ENCODE measurements around the gene SLC16A1.

Gene SLC16A1

GRCh38 chr1:112992780-112993179 is 36.8 kb upstream of the SLC16A1 start:
- TF ChIP-seq CTCF (IDR thresholded peaks at IDR 0.05; ENCODE audit: low read depth, low read length) = no peak
- H3K4me3 ChIP-seq (ENCODE audit: low read depth, low read length) = no peak overlapping the region

GRCh38 chr1:112991402-112992120 is 35.6 kb upstream of the SLC16A1 start:
- H3K4me3 ChIP-seq (ENCODE audit: low read depth, low read length) = no peak overlapping the region
- TF ChIP-seq CTCF (IDR thresholded peaks at IDR 0.05; ENCODE audit: low read depth, low read length) = no peak

- no peak overlapping the region for H3K4me3 ChIP-seq (ENCODE audit: low read depth, low read length)
- no peak for TF ChIP-seq CTCF (IDR thresholded peaks at IDR 0.05; ENCODE audit: low read depth, low read length)
Measured at GRCh38 chr1:112990271-112990670, 34.3 kb upstream of the SLC16A1 start.

GRCh38 chr1:112988367-112988766 is 32.4 kb upstream of the SLC16A1 start:
- no peak for TF ChIP-seq CTCF (IDR thresholded peaks at IDR 0.05; ENCODE audit: low read depth, low read length)
- H3K4me3 ChIP-seq (ENCODE audit: low read depth, low read length) = no peak overlapping the region

GRCh38 chr1:112985123-112985522 is 29.1 kb upstream of the SLC16A1 start:
- TF ChIP-seq CTCF (IDR thresholded peaks at IDR 0.05; ENCODE audit: low read depth, low read length) = no peak
- no peak overlapping the region for H3K4me3 ChIP-seq (ENCODE audit: low read depth, low read length)

GRCh38 chr1:112983537-112984131 is 27.6 kb upstream of the SLC16A1 start:
- TF ChIP-seq CTCF (IDR thresholded peaks at IDR 0.05; ENCODE audit: low read depth, low read length) = no peak

GRCh38 chr1:112982853-112983536 is 27.0 kb upstream of the SLC16A1 start:
- H3K4me3 ChIP-seq (ENCODE audit: low read depth, low read length) = no peak overlapping the region
- no peak for TF ChIP-seq CTCF (IDR thresholded peaks at IDR 0.05; ENCODE audit: low read depth, low read length)

More at GRCh38 chr1:112983537-112984131, 27.6 kb upstream of the SLC16A1 start:
- H3K4me3 ChIP-seq (ENCODE audit: low read depth, low read length) = no peak overlapping the region

All from WI38 (cell line).